ENCODE data around the gene MUC5B.
"Not testable (repeated sequence)": the region's sequence is repeated elsewhere in the genome, so short reads cannot be mapped to it uniquely, and the experiment has no call there.

The MUC5B gene

DNA sequence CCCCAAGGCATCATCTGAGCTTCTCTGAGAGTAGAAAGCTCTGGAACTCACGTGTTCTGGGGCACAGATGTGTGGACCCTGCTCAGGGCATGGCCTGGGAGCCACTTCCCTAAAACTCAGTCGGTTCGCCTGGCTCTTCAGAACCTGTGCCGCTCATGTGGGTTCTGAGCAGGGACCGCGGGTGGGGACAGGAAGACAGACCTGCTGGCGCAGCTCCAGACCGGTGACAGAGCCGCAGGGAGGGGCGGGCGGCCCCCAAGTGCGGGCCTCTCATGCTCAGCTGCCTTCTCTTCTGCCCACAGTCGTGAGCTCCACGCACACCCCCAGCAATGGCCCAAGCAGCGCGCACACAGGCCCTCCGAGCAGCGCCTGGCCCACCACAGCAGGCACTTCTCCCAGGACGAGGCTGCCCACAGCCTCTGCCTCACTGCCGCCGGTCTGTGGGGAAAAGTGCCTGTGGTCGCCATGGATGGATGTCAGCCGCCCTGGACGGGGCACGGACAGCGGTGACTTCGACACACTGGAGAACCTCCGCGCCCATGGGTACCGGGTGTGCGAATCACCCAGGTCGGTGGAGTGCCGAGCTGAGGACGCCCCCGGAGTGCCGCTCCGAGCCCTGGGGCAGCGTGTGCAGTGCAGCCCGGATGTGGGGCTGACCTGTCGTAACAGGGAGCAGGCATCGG lies 40.9 kb upstream of the MUC5B start:
- CTCF ChIA-PET: no interaction called here
- POLR2A ChIA-PET: no interaction called here
- peak; percentile 33 to 80 (median 78) for DNase-seq
- no peak overlapping the region for H3K4me3 ChIP-seq (ENCODE audit: control insufficient read depth in 1 of 7, extremely low read depth in 1 of 7, insufficient read depth in 4 of 7, low read depth in 2 of 7, low read length in 6 of 7)
- H3K36me3 ChIP-seq (ENCODE audit: control insufficient read depth in 4 of 4, insufficient read depth in 4 of 4, low read length in 3 of 4): no peaks in the 10 kb centered on the region
- peaks cover 0 to 7% (median 2%) of the 10 kb centered on the region in 5 experiments for H3K27me3 ChIP-seq (replicated peaks in 2 of 5; ENCODE audit: control insufficient read depth in 4 of 5, insufficient read depth in 5 of 5, low read length in 4 of 5)
- peaks cover 0 to 8% (median 0%) of the 10 kb centered on the region in 4 experiments for H3K4me1 ChIP-seq (ENCODE audit: control extremely low read depth in 1 of 4, control insufficient read depth in 4 of 4, insufficient read depth in 4 of 4, low read length in 3 of 4)
- H3K27ac ChIP-seq (ENCODE audit: insufficient read depth in 1 of 2, low read depth in 1 of 2, low read length in 2 of 2, poor library complexity in 1 of 2, severe bottlenecking in 2 of 2): no peak overlapping the region
- peaks cover 0 to 20% (median 9%) of the 10 kb centered on the region in 5 experiments for H3K9me3 ChIP-seq (ENCODE audit: control extremely low read depth in 1 of 5, control insufficient read depth in 4 of 5, insufficient read depth in 2 of 5, low read depth in 1 of 5, low read length in 4 of 5)
- WGBS (ENCODE audit: insufficient coverage): 83% methylated on average over 36 of the region's 41 CpGs

- H3K36me3 ChIP-seq (ENCODE audit: control insufficient read depth in 4 of 4, insufficient read depth in 4 of 4, low read length in 3 of 4); CTCF ChIA-PET; DNase-seq; POLR2A ChIA-PET; H3K27ac ChIP-seq (ENCODE audit: insufficient read depth in 1 of 2, low read depth in 1 of 2, low read length in 2 of 2, poor library complexity in 1 of 2, severe bottlenecking in 2 of 2); H3K4me3 ChIP-seq (ENCODE audit: control insufficient read depth in 1 of 7, extremely low read depth in 1 of 7, insufficient read depth in 4 of 7, low read depth in 2 of 7, low read length in 6 of 7); H3K4me1 ChIP-seq (ENCODE audit: control extremely low read depth in 1 of 4, control insufficient read depth in 4 of 4, insufficient read depth in 4 of 4, low read length in 3 of 4): not testable (repeated sequence)
- 93% methylated on average over 3 of the region's 22 CpGs for WGBS (ENCODE audit: insufficient coverage)
- Histone ChIP-seq H3K27me3 (replicated peaks in 2 of 5; ENCODE audit: control insufficient read depth in 4 of 5, insufficient read depth in 5 of 5, low read length in 4 of 5) (peaks cover 0 to 11% (median 2%) of the 10 kb centered on the region in 5 experiments), H3K9me3 (ENCODE audit: control extremely low read depth in 1 of 5, control insufficient read depth in 4 of 5, insufficient read depth in 2 of 5, low read depth in 1 of 5, low read length in 4 of 5) (peaks cover 0 to 26% (median 9%) of the 10 kb centered on the region in 5 experiments)
These were observed 38.7 kb upstream of the MUC5B start for GRCh38 chr11:1184139-1184538.

DNA sequence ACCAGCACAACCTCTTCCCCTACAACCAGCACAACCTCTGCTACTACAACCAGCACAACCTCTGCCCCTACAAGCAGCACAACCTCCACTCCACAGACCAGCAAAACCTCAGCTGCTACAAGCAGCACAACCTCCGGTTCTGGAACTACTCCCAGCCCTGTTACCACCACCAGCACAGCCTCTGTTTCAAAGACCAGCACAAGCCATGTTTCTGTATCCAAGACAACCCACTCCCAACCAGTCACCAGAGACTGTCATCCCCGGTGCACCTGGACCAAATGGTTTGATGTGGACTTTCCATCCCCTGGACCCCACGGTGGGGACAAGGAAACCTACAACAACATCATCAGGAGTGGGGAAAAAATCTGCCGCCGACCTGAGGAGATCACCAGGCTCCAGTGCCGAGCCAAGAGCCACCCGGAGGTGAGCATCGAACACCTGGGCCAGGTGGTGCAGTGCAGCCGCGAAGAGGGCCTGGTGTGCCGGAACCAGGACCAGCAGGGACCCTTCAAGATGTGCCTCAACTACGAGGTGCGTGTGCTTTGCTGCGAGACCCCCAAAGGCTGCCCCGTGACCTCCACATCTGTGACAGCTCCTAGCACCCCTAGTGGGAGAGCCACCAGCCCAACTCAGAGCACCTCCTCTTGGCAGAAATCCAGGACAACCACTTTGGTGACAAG lies 34.3 kb upstream of the MUC5B start:
- no CpG with 5 or more reads among the region's 15 CpGs for WGBS (ENCODE audit: insufficient coverage)

GRCh38 chr11:1189816-1190215 lies 33.0 kb upstream of the MUC5B start:
- H3K27ac ChIP-seq (ENCODE audit: insufficient read depth in 1 of 2, low read depth in 1 of 2, low read length in 2 of 2, poor library complexity in 1 of 2, severe bottlenecking in 2 of 2); CTCF ChIA-PET; POLR2A ChIA-PET; DNase-seq; H3K4me3 ChIP-seq (ENCODE audit: control insufficient read depth in 1 of 7, extremely low read depth in 1 of 7, insufficient read depth in 4 of 7, low read depth in 2 of 7, low read length in 6 of 7); H3K36me3 ChIP-seq (ENCODE audit: control insufficient read depth in 4 of 4, insufficient read depth in 4 of 4, low read length in 3 of 4); H3K4me1 ChIP-seq (ENCODE audit: control extremely low read depth in 1 of 4, control insufficient read depth in 4 of 4, insufficient read depth in 4 of 4, low read length in 3 of 4): not testable (repeated sequence)
- WGBS (ENCODE audit: insufficient coverage): no CpG with 5 or more reads among the region's 12 CpGs
- peaks cover 0 to 11% (median 2%) of the 10 kb centered on the region in 5 experiments for H3K27me3 ChIP-seq (replicated peaks in 2 of 5; ENCODE audit: control insufficient read depth in 4 of 5, insufficient read depth in 5 of 5, low read length in 4 of 5)
- peaks cover 0 to 21% (median 9%) of the 10 kb centered on the region in 5 experiments for H3K9me3 ChIP-seq (ENCODE audit: control extremely low read depth in 1 of 5, control insufficient read depth in 4 of 5, insufficient read depth in 2 of 5, low read depth in 1 of 5, low read length in 4 of 5)

More for the DNA sequence above, 34.3 kb upstream of the MUC5B start:
- H3K36me3 ChIP-seq (ENCODE audit: control insufficient read depth in 4 of 4, insufficient read depth in 4 of 4, low read length in 3 of 4); POLR2A ChIA-PET; H3K4me3 ChIP-seq (ENCODE audit: control insufficient read depth in 1 of 7, extremely low read depth in 1 of 7, insufficient read depth in 4 of 7, low read depth in 2 of 7, low read length in 6 of 7); DNase-seq; H3K4me1 ChIP-seq (ENCODE audit: control extremely low read depth in 1 of 4, control insufficient read depth in 4 of 4, insufficient read depth in 4 of 4, low read length in 3 of 4); H3K27ac ChIP-seq (ENCODE audit: insufficient read depth in 1 of 2, low read depth in 1 of 2, low read length in 2 of 2, poor library complexity in 1 of 2, severe bottlenecking in 2 of 2): not testable (repeated sequence)
- peaks cover 0 to 22% (median 9%) of the 10 kb centered on the region in 5 experiments for H3K9me3 ChIP-seq (ENCODE audit: control extremely low read depth in 1 of 5, control insufficient read depth in 4 of 5, insufficient read depth in 2 of 5, low read depth in 1 of 5, low read length in 4 of 5)
- CTCF ChIA-PET: interaction anchor here (0.6 kb wide), 1 partner anchor 244 kb away, joined by 3 read pairs; no protein-coding TSS in a partner anchor
- peaks cover 0 to 11% (median 2%) of the 10 kb centered on the region in 5 experiments for H3K27me3 ChIP-seq (replicated peaks in 2 of 5; ENCODE audit: control insufficient read depth in 4 of 5, insufficient read depth in 5 of 5, low read length in 4 of 5)

DNA sequence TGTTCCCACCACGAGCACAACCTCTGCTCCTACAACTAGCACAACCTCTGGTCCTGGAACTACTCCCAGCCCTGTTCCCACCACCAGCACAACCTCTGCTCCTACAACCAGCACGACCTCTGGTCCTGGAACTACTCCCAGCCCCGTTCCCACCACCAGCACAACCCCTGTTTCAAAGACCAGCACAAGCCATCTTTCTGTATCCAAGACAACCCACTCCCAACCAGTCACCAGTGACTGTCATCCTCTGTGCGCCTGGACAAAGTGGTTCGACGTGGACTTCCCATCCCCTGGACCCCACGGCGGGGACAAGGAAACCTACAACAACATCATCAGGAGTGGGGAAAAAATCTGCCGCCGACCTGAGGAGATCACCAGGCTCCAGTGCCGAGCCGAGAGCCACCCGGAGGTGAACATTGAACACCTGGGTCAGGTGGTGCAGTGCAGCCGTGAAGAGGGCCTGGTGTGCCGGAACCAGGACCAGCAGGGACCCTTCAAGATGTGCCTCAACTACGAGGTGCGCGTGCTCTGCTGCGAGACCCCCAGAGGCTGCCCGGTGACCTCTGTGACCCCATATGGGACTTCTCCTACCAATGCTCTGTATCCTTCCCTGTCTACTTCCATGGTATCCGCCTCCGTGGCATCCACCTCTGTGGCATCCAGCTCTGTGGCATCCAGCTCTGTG lies 30.9 kb upstream of the MUC5B start:
- H3K27me3 ChIP-seq (replicated peaks in 2 of 5; ENCODE audit: control insufficient read depth in 4 of 5, insufficient read depth in 5 of 5, low read length in 4 of 5); H3K4me1 ChIP-seq (ENCODE audit: control extremely low read depth in 1 of 4, control insufficient read depth in 4 of 4, insufficient read depth in 4 of 4, low read length in 3 of 4); DNase-seq; H3K36me3 ChIP-seq (ENCODE audit: control insufficient read depth in 4 of 4, insufficient read depth in 4 of 4, low read length in 3 of 4); POLR2A ChIA-PET; H3K9me3 ChIP-seq (ENCODE audit: control extremely low read depth in 1 of 5, control insufficient read depth in 4 of 5, insufficient read depth in 2 of 5, low read depth in 1 of 5, low read length in 4 of 5); H3K27ac ChIP-seq (ENCODE audit: insufficient read depth in 1 of 2, low read depth in 1 of 2, low read length in 2 of 2, poor library complexity in 1 of 2, severe bottlenecking in 2 of 2); H3K4me3 ChIP-seq (ENCODE audit: control insufficient read depth in 1 of 7, extremely low read depth in 1 of 7, insufficient read depth in 4 of 7, low read depth in 2 of 7, low read length in 6 of 7): not testable (repeated sequence)
- 89% methylated on average over 16 of the region's 22 CpGs for WGBS (ENCODE audit: insufficient coverage)
- CTCF ChIA-PET: interaction anchor here (1.9 kb wide), 1 partner anchor 10 kb away, joined by 4 read pairs; no protein-coding TSS in a partner anchor

- Histone ChIP-seq H3K9me3 (ENCODE audit: control extremely low read depth in 1 of 5, control insufficient read depth in 4 of 5, insufficient read depth in 2 of 5, low read depth in 1 of 5, low read length in 4 of 5) (no peaks in the 10 kb centered on the region), H3K27ac (ENCODE audit: insufficient read depth in 1 of 2, low read depth in 1 of 2, low read length in 2 of 2, poor library complexity in 1 of 2, severe bottlenecking in 2 of 2) (no peak overlapping the region), H3K4me3 (ENCODE audit: control insufficient read depth in 1 of 7, extremely low read depth in 1 of 7, insufficient read depth in 4 of 7, low read depth in 2 of 7, low read length in 6 of 7) (no peak overlapping the region), H3K4me1 (ENCODE audit: control extremely low read depth in 1 of 4, control insufficient read depth in 4 of 4, insufficient read depth in 4 of 4, low read length in 3 of 4) (peaks cover 0 to 3% (median 0%) of the 10 kb centered on the region in 4 experiments), H3K36me3 (ENCODE audit: control insufficient read depth in 4 of 4, insufficient read depth in 4 of 4, low read length in 3 of 4) (no peaks in the 10 kb centered on the region), H3K27me3 (replicated peaks in 2 of 5; ENCODE audit: control insufficient read depth in 4 of 5, insufficient read depth in 5 of 5, low read length in 4 of 5) (peaks cover 0 to 5% (median 0%) of the 10 kb centered on the region in 5 experiments)
- ChIA-PET CTCF (interaction anchor here (1.9 kb wide), 1 partner anchor 9 kb away, joined by 4 read pairs; no protein-coding TSS in a partner anchor), POLR2A (no interaction called here)
- no peak for DNase-seq
- WGBS (ENCODE audit: insufficient coverage): 97% methylated on average over 12 of the region's 17 CpGs
These were observed 30.0 kb upstream of the MUC5B start for GRCh38 chr11:1192741-1193325.
